HG02759 (cell line): Measurements from ENCODE around the gene ELOVL3.
"Not testable (repeated sequence)": the region's sequence is repeated elsewhere in the genome, so short reads cannot be mapped to it uniquely, and the experiment has no call there.

ENCODE experiments used
- ATAC-seq: cut with Tn5 transposase; IDR thresholded peaks from one replicate; pipeline ENCODE4 v1.9.1; 2021; ENCODE audit warnings: mild to moderate bottlenecking, moderate library complexity; ENCODE audit not compliant: unreplicated experiment

Gene ELOVL3

GRCh38 chr10:102247734-102248133, 21.6 kb downstream of the ELOVL3 start:
- ATAC-seq, result no peak

- ATAC-seq, result not testable (repeated sequence)
These were observed 26.4 kb downstream of the ELOVL3 start for GRCh38 chr10:102252508-102252907.

- no peak for ATAC-seq
These were observed 28.3 kb downstream of the ELOVL3 start for GRCh38 chr10:102254426-102254825.

GRCh38 chr10:102255404-102255803, 29.3 kb downstream of the ELOVL3 start:
- ATAC-seq, result no peak

GRCh38 chr10:102261196-102261595, 35.1 kb downstream of the ELOVL3 start:
- ATAC-seq, result no peak

GRCh38 chr10:102261842-102262241, 35.7 kb downstream of the ELOVL3 start:
- ATAC-seq, result no peak

GRCh38 chr10:102262744-102263370, 36.8 kb downstream of the ELOVL3 start:
- no peak for ATAC-seq

- no peak for ATAC-seq
These were observed 38.3 kb downstream of the ELOVL3 start for GRCh38 chr10:102264371-102264770.

GRCh38 chr10:102266670-102267069, 40.6 kb downstream of the ELOVL3 start:
- ATAC-seq, result no peak

GRCh38 chr10:102267748-102268147, 41.6 kb downstream of the ELOVL3 start:
- no peak for ATAC-seq

- ATAC-seq, result no peak
These were observed 42.3 kb downstream of the ELOVL3 start for GRCh38 chr10:102268375-102268888.

GRCh38 chr10:102269017-102269416, 42.9 kb downstream of the ELOVL3 start:
- ATAC-seq, result no peak

- no peak for ATAC-seq
These were observed 48.0 kb downstream of the ELOVL3 start for GRCh38 chr10:102274062-102274461.

GRCh38 chr10:102275343-102275742, 49.2 kb downstream of the ELOVL3 start:
- ATAC-seq, result no peak

- no peak for ATAC-seq
These were observed 53.0 kb downstream of the ELOVL3 start for GRCh38 chr10:102279104-102279503.
